GM23338 (cell line): ENCODE measurements around the gene KLHL26.

Experiments
- CREB1 ChIP-seq: fragments of 250-450 bp; sonication (Bioruptor Pico); IDR thresholded peaks from 2 replicates; pipeline ENCODE4 v1.5.0; 2020; ENCODE audit warnings: low read depth, mild to moderate bottlenecking, moderate library complexity
- CTCF ChIP-seq, 2 experiments: fragments of 200-600 bp in 1 of 2; sonication (generic) in 1 of 2; conservative IDR thresholded peaks; 2 replicates each; pipeline versions ENCODE4 v1.5.1 to v1.6.1; 2016 to 2017; ENCODE audit warnings: antibody characterized with exemption in 2 of 2, low read depth in 2 of 2, mild to moderate bottlenecking in 2 of 2, moderate library complexity in 1 of 2
- EZH2 ChIP-seq: fragments of 200-600 bp; sonication (generic); IDR thresholded peaks from one replicate; pipeline ENCODE4 v1.8.0; 2017; ENCODE audit warnings: antibody characterized with exemption, mild to moderate bottlenecking, low read depth; ENCODE audit not compliant: unreplicated experiment
- EZH2phosphoT487 ChIP-seq: fragments of 200-600 bp; sonication (generic); IDR thresholded peaks from one replicate; pipeline ENCODE4 v1.8.1; 2018; ENCODE audit warnings: antibody characterized with exemption; ENCODE audit not compliant: unreplicated experiment
- NANOG ChIP-seq: IDR thresholded peaks from 2 replicates; pipeline ENCODE4 v1.6.1; 2016; ENCODE audit warnings: antibody characterized with exemption, borderline replicate concordance
- POLR2AphosphoS5 ChIP-seq: IDR thresholded peaks from 2 replicates; pipeline ENCODE4 v1.6.1; 2016; ENCODE audit warnings: antibody characterized with exemption, low read depth
- TF ChIP-seq, protein P1 (sequence below): IDR thresholded peaks from one replicate; pipeline ENCODE4 v1.6.1; 2018; ENCODE audit warnings: antibody characterized with exemption; ENCODE audit not compliant: unreplicated experiment

GRCh38 chr19:18682807-18683108 is 45.9 kb downstream of the KLHL26 start:
- TF ChIP-seq CTCF (conservative IDR thresholded peaks at IDR 0.05; ENCODE audit: low read depth in 2 of 2) (no peak), NANOG (no peak), POLR2AphosphoS5 (no peak), EZH2 (no peak), CREB1 (no peak), EZH2phosphoT487 (no peak)
- TF ChIP-seq, protein P1, sequence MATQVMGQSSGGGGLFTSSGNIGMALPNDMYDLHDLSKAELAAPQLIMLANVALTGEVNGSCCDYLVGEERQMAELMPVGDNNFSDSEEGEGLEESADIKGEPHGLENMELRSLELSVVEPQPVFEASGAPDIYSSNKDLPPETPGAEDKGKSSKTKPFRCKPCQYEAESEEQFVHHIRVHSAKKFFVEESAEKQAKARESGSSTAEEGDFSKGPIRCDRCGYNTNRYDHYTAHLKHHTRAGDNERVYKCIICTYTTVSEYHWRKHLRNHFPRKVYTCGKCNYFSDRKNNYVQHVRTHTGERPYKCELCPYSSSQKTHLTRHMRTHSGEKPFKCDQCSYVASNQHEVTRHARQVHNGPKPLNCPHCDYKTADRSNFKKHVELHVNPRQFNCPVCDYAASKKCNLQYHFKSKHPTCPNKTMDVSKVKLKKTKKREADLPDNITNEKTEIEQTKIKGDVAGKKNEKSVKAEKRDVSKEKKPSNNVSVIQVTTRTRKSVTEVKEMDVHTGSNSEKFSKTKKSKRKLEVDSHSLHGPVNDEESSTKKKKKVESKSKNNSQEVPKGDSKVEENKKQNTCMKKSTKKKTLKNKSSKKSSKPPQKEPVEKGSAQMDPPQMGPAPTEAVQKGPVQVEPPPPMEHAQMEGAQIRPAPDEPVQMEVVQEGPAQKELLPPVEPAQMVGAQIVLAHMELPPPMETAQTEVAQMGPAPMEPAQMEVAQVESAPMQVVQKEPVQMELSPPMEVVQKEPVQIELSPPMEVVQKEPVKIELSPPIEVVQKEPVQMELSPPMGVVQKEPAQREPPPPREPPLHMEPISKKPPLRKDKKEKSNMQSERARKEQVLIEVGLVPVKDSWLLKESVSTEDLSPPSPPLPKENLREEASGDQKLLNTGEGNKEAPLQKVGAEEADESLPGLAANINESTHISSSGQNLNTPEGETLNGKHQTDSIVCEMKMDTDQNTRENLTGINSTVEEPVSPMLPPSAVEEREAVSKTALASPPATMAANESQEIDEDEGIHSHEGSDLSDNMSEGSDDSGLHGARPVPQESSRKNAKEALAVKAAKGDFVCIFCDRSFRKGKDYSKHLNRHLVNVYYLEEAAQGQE: no peak
